Kasumi-1 (cell line): ENCODE results near the gene SSBP2.

Experiments used
- DNase-seq, 2 experiments: peaks; one replicate each; lab custom pipeline; 2025; lab: John Stamatoyannopoulos, UW

SSBP2 gene

GRCh38 chr5:81389025-81389424 is 361.9 kb downstream of the SSBP2 start:
- DNase-seq, result no peak

GRCh38 chr5:81388169-81388568 is 362.7 kb downstream of the SSBP2 start:
- no peak for DNase-seq

- DNase-seq, result no peak
Measured at GRCh38 chr5:81383867-81384266, 367.0 kb downstream of the SSBP2 start.

- no peak for DNase-seq
Measured at GRCh38 chr5:81371354-81371876, 379.5 kb downstream of the SSBP2 start.

- no peak for DNase-seq
Measured at GRCh38 chr5:81370912-81371311, 380.0 kb downstream of the SSBP2 start.

- no peak for DNase-seq
Measured at GRCh38 chr5:81365541-81365940, 385.4 kb downstream of the SSBP2 start.

- no peak for DNase-seq
Measured at GRCh38 chr5:81363093-81363871, 387.6 kb downstream of the SSBP2 start.
